ENCODE measurements around the gene PHF2. TPM values are rescaled to one million over a fixed set of nuclear protein-coding genes. Genes with fewer than 3 reads are reported as not detected.

PHF2 gene
- total RNA-seq, 1 experiment from 2014 or later: 17.4 TPM

- no peaks in the 10 kb centered on the region for H4K20me1 ChIP-seq (ENCODE audit: control insufficient read depth, insufficient read depth, insufficient read length)
- no peak overlapping the region for H2AK5ac ChIP-seq (ENCODE audit: insufficient read length, low read length)
- H2BK12ac ChIP-seq (ENCODE audit: insufficient read length, low read depth, low read length): no peak overlapping the region
- H4K5ac ChIP-seq (ENCODE audit: insufficient read length, low read depth, low read length): no peak overlapping the region
- H3K23ac ChIP-seq (ENCODE audit: insufficient read length, low read depth, low read length): no peak overlapping the region
- no peak overlapping the region for H3K27ac ChIP-seq (ENCODE audit: insufficient read length, low read depth, low read length)
- H3K4me1 ChIP-seq (ENCODE audit: insufficient read depth, low read length): no peaks in the 10 kb centered on the region
- H3K27me3 ChIP-seq (ENCODE audit: insufficient read depth, low read length): no peaks in the 10 kb centered on the region
- Mint-ChIP-seq H3K4me3 (no peak overlapping the region), H3K27me3 (ENCODE audit: low read depth) (no peaks in the 10 kb centered on the region), H3K36me3 (ENCODE audit: insufficient read depth in 1 of 3, low read depth in 3 of 3) (peaks cover 19 to 72% (median 44%) of the 10 kb centered on the region in 3 experiments; a peak in 6 of 7 replicates), H3K9me3 (no peaks in the 10 kb centered on the region), H3K27ac (no peak overlapping the region), H3K4me1 (peaks cover 14 to 15% of the 10 kb centered on the region in 2 experiments)
- no peak overlapping the region for H3K56ac ChIP-seq (ENCODE audit: insufficient read length, low read depth, low read length)
- no peaks in the 10 kb centered on the region for H3K79me1 ChIP-seq (ENCODE audit: insufficient read depth, low read depth, low read length, poor library complexity, severe bottlenecking)
- no peaks in the 10 kb centered on the region for H3K79me2 ChIP-seq (ENCODE audit: insufficient read depth, low read length)
- H2AFZ ChIP-seq (ENCODE audit: low read length): no peak overlapping the region
- no peaks in the 10 kb centered on the region for H3K23me2 ChIP-seq (ENCODE audit: insufficient read length, low read depth, low read length, poor library complexity, severe bottlenecking)
- no peak overlapping the region for H2BK5ac ChIP-seq (ENCODE audit: insufficient read length, low read length)
- no peak overlapping the region for H2BK120ac ChIP-seq (ENCODE audit: low read depth, low read length, poor library complexity, severe bottlenecking)
- H3K4me2 ChIP-seq (ENCODE audit: insufficient read depth, insufficient read length, low read length): no peak overlapping the region
- H4K8ac ChIP-seq (replicated peaks; ENCODE audit: insufficient read length, low read depth, low read length): no peak overlapping the region
- DNase-seq: no peak
- no peak overlapping the region for H2BK15ac ChIP-seq (ENCODE audit: low read depth, low read length)
- H4K91ac ChIP-seq (ENCODE audit: insufficient read length, low read depth, low read length): no peak overlapping the region
- no peak overlapping the region for H3K4ac ChIP-seq (ENCODE audit: low read depth, low read length)
- no peak overlapping the region for H3K18ac ChIP-seq (ENCODE audit: insufficient read length, low read depth, low read length)
- WGBS (ENCODE audit: extremely low coverage, insufficient read length, low lambda C conversion rate): no CpG with 5 or more reads among the region's 15 CpGs
- H3K9ac ChIP-seq (ENCODE audit: extremely low read depth, insufficient read length, low read length): no peak overlapping the region
- no peak overlapping the region for H3K14ac ChIP-seq (ENCODE audit: insufficient read depth, low read length)
- H2BK20ac ChIP-seq (ENCODE audit: low read depth, low read length, poor library complexity, severe bottlenecking): no peak overlapping the region
- H3T11ph ChIP-seq (ENCODE audit: low read length): no peak overlapping the region
- TF ChIP-seq CTCF (conservative IDR thresholded peaks at IDR 0.05): no peak
- H3K9me3 ChIP-seq (ENCODE audit: control insufficient read depth, low read depth, low read length): no peaks in the 10 kb centered on the region
Measured at GRCh38 chr9:93557366-93558137, 18.8 kb upstream of the PHF2 start.

Data from H9 (cell line).